HG02798 (cell line): ENCODE data around the gene AMDHD1.
A peak's percentile ranks its signal among the peaks of the same experiment; 100 is the strongest.

Experiments used
- ATAC-seq: cut with Tn5 transposase; IDR thresholded peaks from one replicate; pipeline ENCODE4 v1.9.1; 2021; ENCODE audit warnings: mild to moderate bottlenecking; ENCODE audit not compliant: unreplicated experiment, poor library complexity

AMDHD1 gene, protein sequence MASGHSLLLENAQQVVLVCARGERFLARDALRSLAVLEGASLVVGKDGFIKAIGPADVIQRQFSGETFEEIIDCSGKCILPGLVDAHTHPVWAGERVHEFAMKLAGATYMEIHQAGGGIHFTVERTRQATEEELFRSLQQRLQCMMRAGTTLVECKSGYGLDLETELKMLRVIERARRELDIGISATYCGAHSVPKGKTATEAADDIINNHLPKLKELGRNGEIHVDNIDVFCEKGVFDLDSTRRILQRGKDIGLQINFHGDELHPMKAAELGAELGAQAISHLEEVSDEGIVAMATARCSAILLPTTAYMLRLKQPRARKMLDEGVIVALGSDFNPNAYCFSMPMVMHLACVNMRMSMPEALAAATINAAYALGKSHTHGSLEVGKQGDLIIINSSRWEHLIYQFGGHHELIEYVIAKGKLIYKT

DNA sequence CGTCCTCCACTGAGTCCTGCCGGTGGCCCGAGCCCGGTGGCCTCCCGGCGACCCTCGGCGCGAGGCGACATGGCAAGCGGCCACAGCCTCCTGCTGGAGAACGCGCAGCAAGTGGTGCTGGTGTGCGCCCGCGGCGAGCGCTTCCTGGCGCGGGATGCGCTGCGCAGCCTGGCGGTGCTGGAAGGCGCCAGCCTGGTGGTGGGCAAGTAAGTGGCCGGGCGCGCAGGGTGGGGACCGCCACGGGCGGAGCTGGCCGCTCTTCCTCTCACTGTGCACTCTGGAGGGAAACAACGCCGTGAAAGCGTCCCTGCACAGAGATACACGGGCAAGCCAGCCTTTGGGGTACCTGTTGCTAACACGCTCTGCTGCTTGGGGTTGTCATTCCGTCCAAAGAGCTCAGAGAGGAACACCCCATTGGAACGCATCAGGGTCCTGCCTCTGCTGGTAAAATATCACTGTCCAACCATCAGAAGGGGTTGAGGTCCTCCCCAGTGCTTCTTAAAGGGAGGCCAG is at the start of gene AMDHD1:
Gene AMDHD1 (plus strand): TSS at position 2 of the 513 bp plus-strand sequence. CDS start 68 bp downstream, at position 70.
- ATAC-seq: peak; percentile 65

DNA sequence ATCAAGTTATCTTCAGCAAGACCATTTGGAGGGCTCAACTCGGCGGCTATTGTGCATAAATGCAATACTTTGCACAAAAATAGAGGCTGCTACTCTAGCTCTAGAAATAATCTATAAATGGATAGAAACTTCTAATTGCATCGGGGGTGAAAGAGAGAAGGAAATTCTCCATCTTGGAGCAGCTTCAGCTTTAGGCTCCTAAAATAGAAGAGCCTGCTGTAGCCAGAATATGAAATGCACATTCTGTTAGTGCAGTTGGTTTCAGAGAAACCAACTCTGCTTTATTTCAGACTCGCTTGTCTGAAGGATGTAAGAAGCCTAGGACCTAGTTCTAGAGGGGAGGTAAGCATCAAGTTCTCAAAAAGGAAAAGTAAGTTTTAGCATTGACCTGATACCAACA is 46.3 kb upstream of the AMDHD1 start:
- no peak for ATAC-seq

DNA sequence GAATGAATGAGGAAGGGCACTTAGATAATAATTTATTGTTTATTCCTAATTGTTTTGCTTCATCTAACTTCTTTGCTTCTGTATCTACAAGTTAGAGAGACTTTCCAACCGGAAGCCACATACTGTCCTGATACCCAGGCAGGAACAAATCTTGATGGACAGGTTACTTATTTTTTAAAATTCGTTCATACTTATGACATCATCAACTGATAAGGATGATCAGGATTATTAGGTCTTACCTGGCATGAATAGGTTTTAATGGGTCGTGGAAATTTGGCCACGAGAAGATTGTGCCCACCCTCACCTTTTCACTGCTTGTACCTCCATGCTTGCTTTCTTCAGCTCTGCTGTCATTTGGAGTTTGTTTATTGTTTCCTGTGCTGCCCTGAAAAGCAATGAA is 45.0 kb upstream of the AMDHD1 start:
- ATAC-seq: no peak

DNA sequence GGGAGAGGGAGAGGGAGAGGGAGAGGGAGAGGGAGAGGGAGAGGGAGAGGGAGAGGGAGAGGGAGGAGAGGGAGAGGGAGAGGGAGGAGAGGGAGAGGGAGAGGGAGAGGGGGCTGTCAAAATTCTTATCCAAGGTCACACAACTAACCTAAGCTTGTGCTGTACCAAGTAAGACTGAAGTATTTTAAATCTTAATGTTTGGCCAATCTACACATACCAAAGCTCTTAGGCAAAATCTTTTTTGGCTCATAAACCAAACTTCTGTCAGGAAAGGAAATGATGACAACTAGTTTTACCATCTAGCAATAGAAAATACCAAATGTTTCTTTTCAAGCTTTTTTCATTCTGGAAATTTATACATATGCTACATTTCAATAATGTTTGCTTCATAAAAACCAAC is 34.6 kb upstream of the AMDHD1 start:
- no peak for ATAC-seq

DNA sequence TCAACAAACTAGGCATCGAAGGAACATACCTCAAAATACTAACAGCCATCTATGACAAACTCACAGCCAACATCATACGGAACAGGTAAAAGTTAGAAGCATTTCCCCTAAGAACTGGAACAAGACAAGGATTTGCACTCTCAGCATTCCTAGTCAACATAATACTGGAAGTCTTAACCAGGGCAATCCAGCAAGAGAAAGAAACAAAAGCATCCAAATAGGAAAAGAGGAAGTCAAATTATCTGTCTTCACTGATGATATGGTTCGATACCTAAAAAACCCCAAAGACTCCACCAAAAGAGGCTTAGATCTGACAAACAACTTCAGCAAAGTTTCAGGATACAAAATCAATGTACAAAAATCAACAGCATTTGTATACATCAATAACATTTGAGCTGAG is 33.3 kb upstream of the AMDHD1 start:
- ATAC-seq: no peak

DNA sequence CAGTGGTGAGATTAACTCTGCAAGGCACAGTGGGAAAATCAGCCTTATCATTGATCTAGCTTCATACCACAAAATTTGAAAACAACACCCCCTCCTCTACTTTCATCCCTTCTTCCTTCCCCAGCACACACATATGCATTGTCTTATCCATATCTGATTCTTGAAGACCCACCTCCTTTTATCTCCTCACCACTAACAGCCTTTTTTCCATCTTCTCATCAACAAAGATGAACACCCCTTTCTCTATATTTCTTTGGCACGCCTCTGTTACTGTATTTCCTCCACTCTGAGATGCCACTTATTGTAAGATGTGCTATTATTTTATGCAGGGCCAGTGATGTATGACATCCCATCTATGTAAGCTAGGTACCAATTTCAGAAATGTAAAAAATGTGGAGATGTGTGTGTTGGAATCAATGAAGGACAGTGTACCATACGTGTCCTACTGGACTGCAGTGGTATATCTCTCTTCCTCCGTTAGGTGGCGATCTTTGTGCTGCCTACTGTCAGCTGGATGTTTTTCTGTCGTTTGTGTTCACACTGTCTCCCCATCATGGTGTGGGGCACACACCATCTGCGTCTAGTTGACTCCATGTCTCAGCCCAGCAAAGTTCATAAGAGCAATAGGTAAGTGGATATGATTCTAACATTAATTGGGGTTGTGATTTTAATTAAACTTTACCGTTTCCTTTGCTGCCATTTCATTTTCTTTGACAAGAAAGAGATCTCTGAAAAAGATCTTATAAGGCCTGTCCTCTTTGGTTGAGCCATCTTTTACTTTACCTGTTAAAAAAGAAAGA is 24.7 kb upstream of the AMDHD1 start:
- peak; percentile 93 for ATAC-seq

DNA sequence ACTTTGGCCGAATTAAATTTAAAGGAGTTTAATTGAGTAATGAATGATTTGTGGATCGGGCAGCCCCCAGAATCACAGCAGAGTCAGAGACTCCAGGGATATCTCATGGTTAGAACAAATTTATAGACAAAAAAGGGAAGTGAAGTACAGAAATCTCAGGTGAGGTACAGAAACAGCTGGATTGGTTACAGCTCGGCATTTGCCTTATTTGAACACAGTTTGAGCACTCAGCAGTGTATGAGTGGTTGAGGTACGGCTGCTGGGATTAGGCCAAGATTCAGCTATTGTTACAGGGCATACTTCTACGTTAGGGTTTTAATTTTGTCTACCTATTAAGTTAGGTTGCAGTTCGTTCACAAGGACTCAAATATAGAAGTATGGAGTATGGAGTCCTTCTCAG is 24.0 kb upstream of the AMDHD1 start:
- ATAC-seq: no peak

DNA sequence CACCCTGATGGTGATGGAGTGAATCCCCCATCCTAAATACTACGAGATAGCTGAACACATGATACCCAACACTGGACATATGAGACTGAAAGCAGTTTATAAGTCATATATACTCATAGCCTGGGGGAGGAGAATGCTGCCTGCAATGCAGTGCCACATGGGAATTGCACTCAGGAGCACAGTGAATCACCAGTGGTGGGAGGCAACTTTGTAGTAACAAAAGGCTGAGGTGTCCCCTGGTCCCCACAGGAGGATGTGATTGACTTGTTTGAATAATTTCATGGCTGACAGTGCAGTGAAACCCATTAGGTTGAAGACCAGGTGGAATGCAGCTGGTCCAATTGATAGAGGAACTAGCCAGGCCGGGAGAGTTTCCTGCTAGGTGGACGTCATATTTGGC is 20.9 kb upstream of the AMDHD1 start:
- ATAC-seq: no peak

DNA sequence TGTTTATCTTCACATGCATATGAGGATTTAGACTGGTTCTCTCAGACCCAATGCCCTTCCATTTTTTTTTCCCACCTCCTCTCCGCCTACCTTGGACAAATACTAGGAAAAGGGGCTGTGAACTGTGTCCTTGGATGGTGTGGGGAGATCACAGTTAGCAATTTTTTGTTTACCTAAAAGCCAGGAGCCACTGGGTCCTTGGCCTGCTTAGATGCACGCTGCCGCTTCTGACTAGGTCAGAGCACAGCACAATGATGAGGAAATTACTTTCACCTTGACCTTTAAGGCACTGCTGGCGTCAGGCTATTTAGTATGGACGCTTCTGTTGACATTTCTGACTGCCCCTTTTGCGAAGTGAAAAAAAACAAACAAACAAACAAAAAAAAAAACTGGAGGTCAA is 2.6 kb upstream of the AMDHD1 start:
- no peak for ATAC-seq

DNA sequence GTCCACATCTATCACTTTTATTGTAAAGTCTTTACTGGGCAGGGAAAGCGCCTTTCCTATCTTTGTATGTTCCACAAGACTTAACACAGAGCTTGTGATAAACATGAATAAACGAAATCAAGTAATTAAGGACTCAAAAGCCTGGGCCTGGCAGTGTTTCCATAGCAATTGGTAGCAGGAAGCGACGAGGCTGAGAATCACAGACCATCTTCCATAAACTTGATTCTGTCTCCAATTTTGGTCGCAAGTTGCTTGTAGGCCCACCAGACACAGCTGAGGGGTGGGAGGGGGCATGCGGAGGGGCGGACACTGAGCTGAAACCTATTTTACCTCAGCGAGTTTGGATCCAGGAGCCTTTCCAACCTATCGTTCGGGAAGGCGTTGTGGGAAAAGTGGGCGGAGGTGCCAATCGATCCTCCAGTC is 1.0 kb upstream of the AMDHD1 start:
- no peak for ATAC-seq

DNA sequence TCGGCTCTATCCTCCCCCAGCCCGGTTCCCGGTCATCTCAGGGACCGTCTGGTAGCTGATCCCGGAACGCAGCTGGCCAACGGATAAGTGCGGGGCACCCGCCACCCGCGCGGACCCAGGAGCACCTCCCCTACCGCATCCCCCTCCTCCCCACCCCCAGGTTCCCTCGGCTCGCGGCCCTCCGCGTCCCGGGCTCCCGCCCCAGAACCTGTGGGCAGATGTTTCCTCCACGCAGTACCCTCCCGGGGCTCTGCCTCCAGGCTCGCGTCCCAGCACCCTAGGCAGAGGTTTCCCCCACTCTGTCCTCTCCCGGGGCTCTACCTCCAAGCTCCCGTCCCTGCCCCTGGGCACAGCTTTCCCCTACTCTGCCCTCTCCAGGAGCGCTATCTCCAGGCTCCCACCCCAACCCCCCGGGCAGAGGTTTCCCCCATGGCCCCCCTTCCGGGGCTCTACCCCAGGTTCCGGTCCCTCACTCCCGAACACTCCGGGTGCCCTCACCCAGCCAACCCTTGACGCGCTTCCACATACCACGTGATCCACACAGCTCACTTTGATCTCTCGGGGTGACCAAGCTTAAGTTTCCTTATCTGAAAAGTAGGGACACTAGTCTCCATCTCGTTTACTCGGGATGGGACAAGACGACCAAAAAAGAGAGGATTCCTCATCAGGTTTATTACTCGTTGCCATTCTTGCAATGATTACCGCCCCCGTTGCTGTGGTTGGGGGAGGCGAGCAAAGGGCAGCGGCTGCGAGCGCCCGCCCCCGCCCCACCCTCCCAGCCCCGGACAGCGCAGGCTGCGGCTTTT is 404 bp upstream of the AMDHD1 start, which contains the start of gene CCDC38:
Gene CCDC38 (minus strand): TSS at position 91 of the 806 bp plus-strand sequence. CDS start 6,105 bp downstream, outside the sequence.
- peak; percentile 98 for ATAC-seq

DNA sequence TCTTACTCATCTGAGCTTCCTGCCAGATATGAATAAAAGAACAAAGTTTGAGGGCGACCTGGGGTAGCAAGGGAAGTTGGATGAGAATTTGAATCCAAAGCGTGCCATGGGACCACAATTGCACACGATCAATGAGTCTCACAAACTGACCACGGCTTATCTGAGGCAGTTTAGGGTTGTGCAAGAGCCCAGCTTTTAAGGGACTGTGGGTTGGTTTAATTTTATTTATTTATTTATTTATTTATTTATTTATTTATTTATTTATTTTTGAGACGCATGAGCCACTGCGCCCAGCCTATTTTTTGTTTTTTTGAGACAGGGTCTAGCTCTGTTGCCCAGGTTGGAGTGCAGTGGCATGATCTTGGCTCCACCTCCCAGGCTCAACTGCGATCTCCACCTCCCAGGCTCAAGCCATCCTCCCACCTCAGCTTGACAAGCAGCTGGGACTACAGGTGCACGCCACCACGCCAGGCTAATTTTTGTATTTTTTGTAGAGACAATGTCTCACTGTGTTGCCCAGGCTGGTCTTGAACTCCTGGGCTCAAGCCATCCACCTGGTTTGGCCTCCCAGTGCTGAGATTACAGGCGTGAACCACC is 1.1 kb downstream of the AMDHD1 start:
- no peak for ATAC-seq

DNA sequence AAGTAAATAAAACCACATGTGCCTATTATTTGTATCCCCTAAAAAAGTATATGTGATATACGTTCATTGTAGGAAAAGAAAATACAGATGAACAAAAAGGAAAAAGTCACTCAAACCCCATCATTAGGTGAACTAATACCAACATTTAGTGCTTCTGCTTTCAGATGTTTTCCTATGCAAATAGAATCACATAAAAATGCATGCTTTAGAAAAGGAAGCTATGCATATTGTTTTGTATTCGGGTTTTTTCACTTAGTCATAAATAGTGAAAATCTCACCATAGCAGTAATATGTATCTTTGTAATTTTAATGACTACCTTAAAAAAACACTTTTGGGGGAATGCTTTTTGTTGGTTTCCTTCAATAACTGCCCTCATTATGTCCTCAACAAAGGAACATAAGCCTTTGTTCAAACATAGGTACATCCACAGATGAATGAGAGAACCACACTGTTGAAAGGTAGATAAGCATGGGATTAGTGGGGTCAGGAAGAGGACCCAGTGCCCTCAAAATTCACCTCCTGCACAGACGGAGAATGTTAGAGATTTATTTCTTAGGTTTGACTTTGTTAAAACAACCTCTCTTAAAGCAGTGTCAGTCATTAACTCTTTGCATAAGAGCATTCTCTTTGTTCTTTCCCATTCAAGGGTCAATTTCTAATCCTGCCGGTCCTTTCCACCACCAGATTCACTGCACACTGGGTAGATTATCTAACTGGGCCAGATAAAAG is 6.5 kb downstream of the AMDHD1 start:
- ATAC-seq: no peak

DNA sequence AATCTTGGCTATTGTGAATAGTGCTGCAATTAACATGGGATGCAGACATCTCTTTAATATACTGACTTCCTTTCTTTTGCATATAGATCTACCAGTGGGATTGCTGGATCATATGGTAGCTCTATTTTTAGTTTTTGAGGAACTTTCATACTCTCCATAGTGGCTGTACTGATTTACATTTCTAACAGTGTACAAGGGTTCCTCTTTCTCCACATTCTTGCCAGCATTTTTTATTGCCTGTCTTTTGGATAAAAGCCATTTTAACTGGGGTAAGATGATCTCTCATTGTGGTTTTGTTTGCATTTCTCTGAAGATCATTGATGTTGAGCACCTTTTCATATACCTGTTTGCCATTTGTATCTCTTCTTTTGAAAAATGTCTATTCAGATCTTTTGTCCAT is 8.4 kb downstream of the AMDHD1 start:
- no peak for ATAC-seq

DNA sequence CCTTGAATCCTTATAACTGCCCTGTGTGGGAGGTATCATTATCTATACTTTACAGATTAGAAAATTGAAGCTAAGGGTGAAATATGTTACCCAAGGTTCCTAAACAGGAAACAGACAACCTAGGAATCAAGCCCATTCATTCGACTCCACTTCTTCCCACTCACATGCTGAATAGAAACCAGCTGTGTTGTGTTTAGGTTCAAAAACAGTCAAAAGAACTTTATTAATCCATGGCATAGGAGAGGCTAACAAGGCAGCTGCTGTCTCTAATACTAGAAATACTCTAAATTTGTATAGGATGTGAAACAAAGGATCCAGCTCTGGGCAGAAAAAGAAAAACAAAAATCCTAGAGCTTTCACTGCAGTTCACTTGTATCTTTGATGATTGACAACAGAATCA is 9.9 kb downstream of the AMDHD1 start:
- no peak for ATAC-seq

DNA sequence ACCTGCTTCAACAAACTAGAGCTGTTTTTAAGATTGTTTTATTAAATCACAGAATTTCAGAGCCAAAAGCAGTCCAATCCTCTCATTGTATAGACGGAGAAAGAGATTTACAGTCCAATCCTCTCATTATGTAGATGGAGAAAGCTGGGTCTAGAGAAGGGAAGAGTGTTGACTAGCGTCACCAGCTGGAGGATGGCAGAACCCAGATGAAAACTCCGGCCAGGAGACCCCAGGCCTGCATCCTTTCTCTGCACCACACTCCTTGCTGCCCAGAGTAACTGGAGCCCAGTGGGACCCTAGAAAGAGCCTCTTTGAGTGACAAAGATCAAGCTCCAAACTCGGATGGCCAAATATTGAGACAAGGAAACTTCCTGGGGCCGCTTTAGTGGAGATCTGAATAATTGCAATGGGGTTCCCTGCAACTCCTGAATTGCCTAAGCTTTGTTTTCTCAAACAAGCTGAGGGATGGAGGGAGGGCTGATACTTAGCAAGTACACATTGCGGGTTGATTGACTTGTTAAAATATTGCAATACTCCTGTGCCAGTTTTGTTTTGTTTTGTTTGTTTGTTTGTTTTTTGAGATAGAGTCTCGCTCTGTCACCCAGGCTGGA is 12.5 kb downstream of the AMDHD1 start:
- no peak for ATAC-seq

DNA sequence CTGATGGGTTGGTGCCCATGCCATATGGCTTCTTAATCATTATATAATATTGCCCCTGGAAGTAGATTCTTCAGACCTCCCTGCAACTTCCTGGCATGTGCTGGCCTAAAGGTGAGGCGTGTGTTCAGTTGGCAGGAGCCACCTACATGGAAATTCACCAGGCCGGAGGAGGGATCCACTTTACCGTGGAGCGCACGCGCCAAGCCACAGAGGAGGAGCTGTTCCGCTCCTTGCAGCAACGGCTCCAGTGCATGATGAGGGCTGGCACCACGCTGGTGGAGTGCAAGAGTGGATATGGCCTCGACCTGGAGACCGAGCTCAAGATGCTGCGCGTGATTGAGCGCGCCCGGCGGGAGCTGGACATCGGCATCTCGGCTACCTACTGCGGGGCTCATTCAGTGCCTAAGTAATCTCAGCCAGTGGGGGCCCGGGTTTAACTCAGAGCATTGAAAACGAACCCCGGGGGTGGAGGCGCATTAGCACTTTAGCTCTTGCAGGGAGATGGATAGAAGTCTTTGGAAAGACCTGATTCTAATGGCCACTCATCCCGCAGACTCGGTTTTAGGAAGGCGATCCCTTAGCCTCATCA is 13.5 kb downstream of the AMDHD1 start:
- ATAC-seq: no peak

DNA sequence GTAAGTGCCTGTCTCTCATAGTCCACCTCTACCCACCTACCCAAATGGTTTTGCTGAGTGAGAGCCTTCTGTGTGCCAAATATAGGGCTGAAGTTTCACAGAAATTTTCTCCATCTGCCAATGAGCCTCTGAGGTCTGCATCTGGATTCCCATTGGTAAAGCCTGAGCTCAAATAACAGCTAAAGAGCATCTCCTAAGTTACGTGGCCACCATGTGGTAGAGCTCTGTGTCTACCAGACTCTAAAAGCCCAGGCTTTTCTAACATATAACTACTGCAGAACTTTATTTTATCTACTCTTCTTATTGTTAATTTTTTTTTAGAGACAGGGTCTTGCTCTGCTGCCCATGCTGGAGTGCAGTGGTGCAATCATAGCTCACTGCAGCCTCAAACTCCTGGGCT is 16.0 kb downstream of the AMDHD1 start:
- ATAC-seq: no peak

DNA sequence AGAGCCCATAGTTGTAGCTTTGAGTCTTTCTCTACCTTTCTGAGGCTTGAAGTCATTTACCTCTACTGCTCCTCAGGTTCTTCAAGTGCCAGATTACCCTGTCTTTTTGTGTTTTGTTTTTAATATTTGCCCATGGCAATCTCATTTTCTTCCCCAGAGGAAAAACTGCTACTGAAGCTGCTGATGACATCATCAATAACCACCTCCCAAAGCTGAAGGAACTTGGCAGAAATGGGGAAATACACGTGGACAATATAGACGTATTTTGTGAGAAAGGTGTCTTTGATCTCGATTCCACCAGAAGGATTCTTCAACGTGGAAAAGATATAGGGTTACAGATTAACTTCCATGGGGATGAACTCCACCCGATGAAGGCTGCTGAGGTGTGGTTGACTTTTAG is 17.1 kb downstream of the AMDHD1 start:
- ATAC-seq: no peak
